ENCODE data around the gene MYCN.
A peak's percentile ranks its signal among the peaks of the same experiment; 100 is the strongest.

Gene MYCN

GRCh38 chr2:15965564-15966019 lies 25.2 kb downstream of the MYCN start:
- peak; percentile 83 for ATAC-seq
- H3K36me3 Mint-ChIP-seq (ENCODE audit: low read depth), result no peaks in the 10 kb centered on the region
- peak overlapping the region; percentile 65 for H3K27ac Mint-ChIP-seq
- peaks cover 54% of the 10 kb centered on the region for H3K4me1 Mint-ChIP-seq
- peak overlapping the region; percentile 26 for H3K4me3 Mint-ChIP-seq
- no peaks in the 10 kb centered on the region for H3K27me3 Mint-ChIP-seq
- peaks cover 3% of the 10 kb centered on the region for H3K9me3 Mint-ChIP-seq
- DNase-seq, result peak; percentile 76

- peaks cover 63% of the 10 kb centered on the region for H3K4me1 Mint-ChIP-seq
- no peaks in the 10 kb centered on the region for H3K36me3 Mint-ChIP-seq (ENCODE audit: low read depth)
- H3K27ac Mint-ChIP-seq, result peak overlapping the region; percentile 12
These were observed 27.3 kb downstream of the MYCN start for GRCh38 chr2:15967415-15968279.

GRCh38 chr2:15968280-15969178 lies 28.2 kb downstream of the MYCN start:
- Mint-ChIP-seq H3K4me3 (no peak overlapping the region), H3K4me1 (peaks cover 72% of the 10 kb centered on the region), H3K9me3 (peaks cover 3% of the 10 kb centered on the region), H3K36me3 (ENCODE audit: low read depth) (no peaks in the 10 kb centered on the region), H3K27me3 (no peaks in the 10 kb centered on the region), H3K27ac (peak overlapping the region; percentile 61)
- peak; percentile 25 for DNase-seq
- peak; percentile 21 for ATAC-seq

More at GRCh38 chr2:15967415-15968279, 27.3 kb downstream of the MYCN start:
- Mint-ChIP-seq H3K9me3 (peaks cover 3% of the 10 kb centered on the region), H3K4me3 (no peak overlapping the region), H3K27me3 (no peaks in the 10 kb centered on the region)
- ATAC-seq (no peak), DNase-seq (no peak)

GRCh38 chr2:15969214-15969613 lies 28.9 kb downstream of the MYCN start:
- ATAC-seq (no peak), DNase-seq (no peak)
- H3K4me1 Mint-ChIP-seq, result peaks cover 76% of the 10 kb centered on the region
- no peaks in the 10 kb centered on the region for H3K9me3 Mint-ChIP-seq
- no peaks in the 10 kb centered on the region for H3K27me3 Mint-ChIP-seq
- no peak overlapping the region for H3K4me3 Mint-ChIP-seq
- H3K36me3 Mint-ChIP-seq (ENCODE audit: low read depth), result no peaks in the 10 kb centered on the region
- peak overlapping the region; percentile 61 for H3K27ac Mint-ChIP-seq

- ATAC-seq (no peak), DNase-seq (no peak)
- Mint-ChIP-seq H3K4me1 (peaks cover 67% of the 10 kb centered on the region), H3K36me3 (ENCODE audit: low read depth) (no peaks in the 10 kb centered on the region), H3K9me3 (no peaks in the 10 kb centered on the region), H3K27ac (no peak overlapping the region), H3K4me3 (no peak overlapping the region), H3K27me3 (no peaks in the 10 kb centered on the region)
These were observed 30.4 kb downstream of the MYCN start for GRCh38 chr2:15970701-15971100.

GRCh38 chr2:15971351-15971750 lies 31.0 kb downstream of the MYCN start:
- Mint-ChIP-seq H3K4me3 (no peak overlapping the region), H3K36me3 (ENCODE audit: low read depth) (no peaks in the 10 kb centered on the region), H3K27ac (no peak overlapping the region), H3K4me1 (peaks cover 61% of the 10 kb centered on the region), H3K27me3 (no peaks in the 10 kb centered on the region), H3K9me3 (no peaks in the 10 kb centered on the region)
- ATAC-seq (no peak), DNase-seq (no peak)

- Mint-ChIP-seq H3K36me3 (ENCODE audit: low read depth) (no peaks in the 10 kb centered on the region), H3K27ac (no peak overlapping the region), H3K27me3 (no peaks in the 10 kb centered on the region), H3K4me1 (peaks cover 57% of the 10 kb centered on the region), H3K9me3 (no peaks in the 10 kb centered on the region), H3K4me3 (no peak overlapping the region)
- DNase-seq, result no peak
- no peak for ATAC-seq
These were observed 31.6 kb downstream of the MYCN start for GRCh38 chr2:15971831-15972522.

- H3K27ac Mint-ChIP-seq, result no peak overlapping the region
- H3K4me1 Mint-ChIP-seq, result peaks cover 41% of the 10 kb centered on the region
- no peaks in the 10 kb centered on the region for H3K36me3 Mint-ChIP-seq (ENCODE audit: low read depth)
- no peaks in the 10 kb centered on the region for H3K27me3 Mint-ChIP-seq
- no peaks in the 10 kb centered on the region for H3K9me3 Mint-ChIP-seq
- no peak overlapping the region for H3K4me3 Mint-ChIP-seq
- ATAC-seq (peak; percentile 87), DNase-seq (peak; percentile 15)
These were observed 33.4 kb downstream of the MYCN start for GRCh38 chr2:15973481-15974401.

- H3K9me3 Mint-ChIP-seq, result no peaks in the 10 kb centered on the region
- H3K27me3 Mint-ChIP-seq, result no peaks in the 10 kb centered on the region
- DNase-seq (no peak), ATAC-seq (no peak)
- no peak overlapping the region for H3K4me3 Mint-ChIP-seq
- H3K36me3 Mint-ChIP-seq (ENCODE audit: low read depth), result no peaks in the 10 kb centered on the region
- peaks cover 31% of the 10 kb centered on the region for H3K4me1 Mint-ChIP-seq
- H3K27ac Mint-ChIP-seq, result no peak overlapping the region
These were observed 34.4 kb downstream of the MYCN start for GRCh38 chr2:15974565-15975260.

GRCh38 chr2:15975261-15975600 lies 34.9 kb downstream of the MYCN start:
- H3K27ac Mint-ChIP-seq, result no peak overlapping the region
- no peak for ATAC-seq

GRCh38 chr2:15975676-15976075 lies 35.3 kb downstream of the MYCN start:
- Mint-ChIP-seq H3K9me3 (no peaks in the 10 kb centered on the region), H3K27ac (no peak overlapping the region), H3K27me3 (no peaks in the 10 kb centered on the region), H3K4me3 (no peak overlapping the region), H3K4me1 (peaks cover 24% of the 10 kb centered on the region), H3K36me3 (ENCODE audit: low read depth) (no peaks in the 10 kb centered on the region)
- no peak for ATAC-seq
- no peak for DNase-seq

More at GRCh38 chr2:15975261-15975600, 34.9 kb downstream of the MYCN start:
- no peak overlapping the region for H3K4me3 Mint-ChIP-seq
- no peaks in the 10 kb centered on the region for H3K36me3 Mint-ChIP-seq (ENCODE audit: low read depth)
- H3K9me3 Mint-ChIP-seq, result no peaks in the 10 kb centered on the region
- no peaks in the 10 kb centered on the region for H3K27me3 Mint-ChIP-seq
- peaks cover 29% of the 10 kb centered on the region for H3K4me1 Mint-ChIP-seq
- no peak for DNase-seq

GRCh38 chr2:15976354-15976753 lies 36.0 kb downstream of the MYCN start:
- DNase-seq (no peak), ATAC-seq (no peak)
- Mint-ChIP-seq H3K9me3 (no peaks in the 10 kb centered on the region), H3K27ac (no peak overlapping the region), H3K4me1 (peaks cover 23% of the 10 kb centered on the region), H3K27me3 (no peaks in the 10 kb centered on the region), H3K4me3 (no peak overlapping the region), H3K36me3 (ENCODE audit: low read depth) (no peaks in the 10 kb centered on the region)

GRCh38 chr2:15979051-15979758 lies 38.9 kb downstream of the MYCN start:
- Mint-ChIP-seq H3K4me1 (peaks cover 7% of the 10 kb centered on the region), H3K9me3 (no peaks in the 10 kb centered on the region)
- no peak for ATAC-seq

More at GRCh38 chr2:15979051-15979758, 38.9 kb downstream of the MYCN start:
- no peak overlapping the region for H3K27ac Mint-ChIP-seq
- H3K27me3 Mint-ChIP-seq, result no peaks in the 10 kb centered on the region
- no peaks in the 10 kb centered on the region for H3K36me3 Mint-ChIP-seq (ENCODE audit: low read depth)
- no peak for DNase-seq
- H3K4me3 Mint-ChIP-seq, result no peak overlapping the region
